ENCODE results near the gene FOXO4. TPM values are rescaled to one million over a fixed set of nuclear protein-coding genes. Genes with fewer than 3 reads are reported as not detected.

FOXO4 gene
- total and polyA plus RNA-seq, 2 of the 13 experiments (the other 11 are each of a cell fraction or from before 2014, with no cell fraction given) = 5.1 to 5.7 TPM

DNA sequence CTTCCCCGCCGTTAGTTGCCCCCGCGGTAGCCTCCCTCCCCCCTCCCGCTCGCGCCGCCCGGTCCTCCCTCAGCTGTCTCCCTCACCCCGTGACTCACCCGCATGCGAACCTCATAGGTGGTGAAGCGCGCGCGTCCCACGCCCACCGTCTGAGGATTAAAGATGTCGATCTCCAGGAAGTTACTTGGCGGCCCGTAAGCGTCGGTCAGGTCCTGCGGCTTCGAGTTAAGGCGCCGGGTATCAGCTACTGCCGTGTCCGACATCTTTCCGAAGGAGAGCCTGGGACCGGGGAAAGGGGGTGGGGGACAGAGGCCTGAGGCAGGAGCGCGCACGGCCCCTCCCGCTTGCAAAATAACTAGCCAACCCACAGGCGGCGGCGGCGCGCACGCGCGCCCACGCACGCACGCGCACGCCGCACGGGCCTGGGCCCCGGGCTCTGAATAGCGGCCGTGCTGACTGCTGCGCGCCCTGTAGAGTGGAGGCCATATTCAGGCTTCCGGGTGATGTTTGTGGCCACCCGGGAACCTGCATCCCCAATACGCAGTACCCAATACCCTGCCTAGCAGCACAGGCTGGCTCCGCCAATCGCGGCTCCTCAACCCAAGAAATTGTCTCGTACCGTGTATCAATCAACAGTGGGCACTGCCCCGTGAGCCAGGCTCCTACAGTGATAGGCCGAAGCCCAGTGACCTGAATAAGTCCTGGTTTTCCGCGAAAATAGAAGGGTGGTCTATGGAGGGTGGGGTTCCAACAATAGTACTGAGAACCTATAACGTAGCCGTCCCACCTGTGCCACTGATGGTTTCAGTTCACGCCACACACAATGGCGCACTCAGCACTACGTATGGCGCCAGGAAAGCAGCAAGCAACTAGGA is 27.4 kb upstream of the FOXO4 start, which contains the start of gene SNX12 (continued):
- TF ChIP-seq, protein P1, sequence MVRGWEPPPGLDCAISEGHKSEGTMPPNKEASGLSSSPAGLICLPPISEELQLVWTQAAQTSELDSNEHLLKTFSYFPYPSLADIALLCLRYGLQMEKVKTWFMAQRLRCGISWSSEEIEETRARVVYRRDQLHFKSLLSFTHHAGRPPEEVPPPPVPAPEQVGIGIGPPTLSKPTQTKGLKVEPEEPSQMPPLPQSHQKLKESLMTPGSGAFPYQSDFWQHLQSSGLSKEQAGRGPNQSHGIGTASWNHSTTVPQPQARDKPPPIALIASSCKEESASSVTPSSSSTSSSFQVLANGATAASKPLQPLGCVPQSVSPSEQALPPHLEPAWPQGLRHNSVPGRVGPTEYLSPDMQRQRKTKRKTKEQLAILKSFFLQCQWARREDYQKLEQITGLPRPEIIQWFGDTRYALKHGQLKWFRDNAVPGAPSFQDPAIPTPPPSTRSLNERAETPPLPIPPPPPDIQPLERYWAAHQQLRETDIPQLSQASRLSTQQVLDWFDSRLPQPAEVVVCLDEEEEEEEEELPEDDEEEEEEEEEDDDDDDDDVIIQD (CRISPR knock-in tag; IDR thresholded peaks at IDR 0.05; ENCODE audit: low read depth) = no peak
- no peak for TF ChIP-seq CCAR2 (optimal IDR thresholded peaks at IDR 0.05; ENCODE audit: low read depth, low read length)
- no peak for TF ChIP-seq ZNF281 (CRISPR knock-in tag; IDR thresholded peaks at IDR 0.05; ENCODE audit: borderline replicate concordance)
- TF ChIP-seq ZNF619 (CRISPR knock-in tag; IDR thresholded peaks at IDR 0.05) = no peak
- peak; percentile 79 for TF ChIP-seq HCFC1 (IDR thresholded peaks at IDR 0.05; ENCODE audit: low read depth, low read length)
- TF ChIP-seq ZNF407 (CRISPR knock-in tag; IDR thresholded peaks at IDR 0.05; ENCODE audit: not compliant biosample characterization) = no peak
- no peak for TF ChIP-seq ZNF251 (CRISPR knock-in tag; IDR thresholded peaks at IDR 0.05)
- TF ChIP-seq ZNF574 (CRISPR knock-in tag; IDR thresholded peaks at IDR 0.05) = peak; percentile 57; the same call in 1 of the 2 replicates
- TF ChIP-seq ZFP90 (CRISPR knock-in tag; IDR thresholded peaks at IDR 0.05; ENCODE audit: borderline replicate concordance) = no peak
- TF ChIP-seq, protein P2, sequence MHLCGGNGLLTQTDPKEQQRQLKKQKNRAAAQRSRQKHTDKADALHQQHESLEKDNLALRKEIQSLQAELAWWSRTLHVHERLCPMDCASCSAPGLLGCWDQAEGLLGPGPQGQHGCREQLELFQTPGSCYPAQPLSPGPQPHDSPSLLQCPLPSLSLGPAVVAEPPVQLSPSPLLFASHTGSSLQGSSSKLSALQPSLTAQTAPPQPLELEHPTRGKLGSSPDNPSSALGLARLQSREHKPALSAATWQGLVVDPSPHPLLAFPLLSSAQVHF (CRISPR knock-in tag; IDR thresholded peaks at IDR 0.05) = no peak
- no peak for TF ChIP-seq ZNF17 (CRISPR knock-in tag; IDR thresholded peaks at IDR 0.05)

All from HepG2 (cell line).